Cardiac muscle cell (in vitro differentiated cells and primary cell): ENCODE measurements around the gene ZRANB1. TPM values are rescaled to one million over a fixed set of nuclear protein-coding genes. Genes with fewer than 3 reads are reported as not detected.

Experiments
- DNase-seq, 2 donors: peaks; one replicate each; pipeline versions ENCODE4 v3.0.0 to v3.0.0-alpha.2; 2010 to 2017; ENCODE audit warnings: low read depth in 1 of 2, low spot score in 1 of 2
- H3K27ac ChIP-seq: fragments of 200-600 bp; sonication (generic); 2 replicates; pipeline ENCODE4 v1.5.1; 2016
- H3K27me3 ChIP-seq: fragments of 200-600 bp; sonication (generic); 2 replicates; pipeline ENCODE4 v1.6.0; 2016; ENCODE audit warnings: control low read depth
- H3K36me3 ChIP-seq: fragments of 200-600 bp; sonication (generic); 2 replicates; pipeline ENCODE4 v1.5.1; 2016; ENCODE audit warnings: control low read depth
- H3K4me1 ChIP-seq: fragments of 200-600 bp; sonication (generic); 2 replicates; pipeline ENCODE4 v1.8.1; 2017; ENCODE audit warnings: low read depth, mild to moderate bottlenecking, mixed run types
- H3K4me3 ChIP-seq: fragments of 200-600 bp; sonication (generic); 2 replicates; pipeline ENCODE4 v1.5.1; 2016; ENCODE audit warnings: mild to moderate bottlenecking
- H3K9me3 ChIP-seq: fragments of 200-600 bp; sonication (generic); 2 replicates; pipeline ENCODE4 v1.5.1; 2017; ENCODE audit warnings: low read depth, mild to moderate bottlenecking, control low read depth
- CTCF ChIP-seq: IDR thresholded peaks from 2 replicates; pipeline ENCODE4 v1.5.1; 2012; ENCODE audit warnings: low read depth, mild to moderate bottlenecking, low read length
- polyA plus RNA-seq: library from polyadenylated mRNA; unstranded; fragments of >200 nt; fragmentation: Nextera tagmentation; extraction: Ambion mirVana; gene quantifications from 2 replicates; pipeline ENCODE4 v1.2.1, GENCODE V29; 2016
- total RNA-seq: library from RNA; depleted of rRNA; stranded (reverse); fragments of >200 nt; gene quantifications from 2 replicates; pipeline ENCODE4 v1.2.3, GENCODE V29; 2016

ZRANB1 gene
- total and polyA plus RNA-seq, 2 experiments from 2014 or later: 11.0 to 20.9 TPM

- Histone ChIP-seq H3K4me3 (no peak overlapping the region), H3K36me3 (peaks cover 2% of the 10 kb centered on the region), H3K4me1 (no peaks in the 10 kb centered on the region), H3K27me3 (no peaks in the 10 kb centered on the region), H3K9me3 (no peaks in the 10 kb centered on the region), H3K27ac (no peak overlapping the region)
- no peak for TF ChIP-seq CTCF
- no peak for DNase-seq
Measured at GRCh38 chr10:125009661-125010161, 67.8 kb downstream of the ZRANB1 start.

GRCh38 chr10:125010362-125010761 is 68.4 kb downstream of the ZRANB1 start:
- no peak for TF ChIP-seq CTCF
- no peaks in the 10 kb centered on the region for H3K9me3 ChIP-seq
- no peak overlapping the region for H3K27ac ChIP-seq
- H3K4me1 ChIP-seq: no peaks in the 10 kb centered on the region
- H3K36me3 ChIP-seq: peaks cover 2% of the 10 kb centered on the region
- H3K27me3 ChIP-seq: no peaks in the 10 kb centered on the region
- H3K4me3 ChIP-seq: no peak overlapping the region
- no peak for DNase-seq

- Histone ChIP-seq H3K36me3 (peaks cover 2% of the 10 kb centered on the region), H3K27ac (peak overlapping the region; percentile 17), H3K27me3 (no peaks in the 10 kb centered on the region), H3K4me3 (no peak overlapping the region), H3K9me3 (no peaks in the 10 kb centered on the region), H3K4me1 (no peaks in the 10 kb centered on the region)
- no peak for TF ChIP-seq CTCF
- DNase-seq: no peak
Measured at GRCh38 chr10:125011171-125011925, 69.4 kb downstream of the ZRANB1 start.

GRCh38 chr10:125011926-125012705 is 70.2 kb downstream of the ZRANB1 start:
- no peak for TF ChIP-seq CTCF
- peaks cover under 1% of the 10 kb centered on the region for H3K36me3 ChIP-seq
- H3K9me3 ChIP-seq: no peaks in the 10 kb centered on the region
- no peak overlapping the region for H3K4me3 ChIP-seq
- H3K27ac ChIP-seq: no peak overlapping the region
- no peaks in the 10 kb centered on the region for H3K4me1 ChIP-seq
- no peaks in the 10 kb centered on the region for H3K27me3 ChIP-seq
- DNase-seq: no peak

- no peak overlapping the region for H3K4me3 ChIP-seq
- no peaks in the 10 kb centered on the region for H3K4me1 ChIP-seq
- H3K9me3 ChIP-seq: no peaks in the 10 kb centered on the region
- no peak for TF ChIP-seq CTCF
- no peaks in the 10 kb centered on the region for H3K36me3 ChIP-seq
- DNase-seq: no peak
- H3K27me3 ChIP-seq: no peaks in the 10 kb centered on the region
- H3K27ac ChIP-seq: no peak overlapping the region
Measured at GRCh38 chr10:125012851-125013528, 71.1 kb downstream of the ZRANB1 start.
